NCI-H187 treated with DMSO at 0.1 percent for 48 hours (cell line): ENCODE measurements around the gene ZBTB17.

ENCODE experiments used
- DNase-seq: peaks from one replicate; lab custom pipeline; 2025; lab: John Stamatoyannopoulos, UW

ZBTB17 gene

DNA sequence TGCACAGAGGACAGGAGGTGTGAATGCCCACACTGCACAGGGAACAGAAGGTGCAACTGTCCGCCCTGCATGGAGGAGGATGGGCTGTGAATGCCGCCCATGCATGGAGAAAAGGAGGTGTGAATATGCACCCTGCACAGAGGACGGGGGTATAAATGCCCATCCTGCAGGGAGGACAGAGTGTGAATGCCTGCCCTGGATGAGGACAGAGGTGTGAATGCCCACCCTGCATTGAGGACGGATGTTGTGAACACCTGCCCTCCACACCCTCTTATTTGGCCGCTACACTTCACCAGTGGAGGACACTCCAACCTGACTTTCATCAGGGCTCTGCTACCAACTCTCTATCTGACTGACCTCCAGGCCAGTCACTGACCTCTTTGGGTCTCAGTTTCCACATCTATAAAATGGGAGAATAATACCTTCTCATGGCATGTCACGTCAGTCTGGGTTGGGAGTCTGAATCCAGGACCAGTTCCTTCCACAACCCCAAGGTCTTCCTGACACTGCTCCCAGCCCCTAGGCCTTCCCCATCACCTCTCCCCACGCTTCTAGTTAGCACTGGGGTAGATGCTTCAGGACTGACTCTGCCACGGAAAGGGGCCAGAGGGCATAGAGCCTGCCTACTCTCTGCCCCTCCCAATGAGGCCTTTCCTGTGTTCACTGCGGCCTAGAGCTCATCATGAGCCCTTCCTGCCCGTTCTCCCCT lies 28.4 kb downstream of the ZBTB17 start:
- DNase-seq: no peak

DNA sequence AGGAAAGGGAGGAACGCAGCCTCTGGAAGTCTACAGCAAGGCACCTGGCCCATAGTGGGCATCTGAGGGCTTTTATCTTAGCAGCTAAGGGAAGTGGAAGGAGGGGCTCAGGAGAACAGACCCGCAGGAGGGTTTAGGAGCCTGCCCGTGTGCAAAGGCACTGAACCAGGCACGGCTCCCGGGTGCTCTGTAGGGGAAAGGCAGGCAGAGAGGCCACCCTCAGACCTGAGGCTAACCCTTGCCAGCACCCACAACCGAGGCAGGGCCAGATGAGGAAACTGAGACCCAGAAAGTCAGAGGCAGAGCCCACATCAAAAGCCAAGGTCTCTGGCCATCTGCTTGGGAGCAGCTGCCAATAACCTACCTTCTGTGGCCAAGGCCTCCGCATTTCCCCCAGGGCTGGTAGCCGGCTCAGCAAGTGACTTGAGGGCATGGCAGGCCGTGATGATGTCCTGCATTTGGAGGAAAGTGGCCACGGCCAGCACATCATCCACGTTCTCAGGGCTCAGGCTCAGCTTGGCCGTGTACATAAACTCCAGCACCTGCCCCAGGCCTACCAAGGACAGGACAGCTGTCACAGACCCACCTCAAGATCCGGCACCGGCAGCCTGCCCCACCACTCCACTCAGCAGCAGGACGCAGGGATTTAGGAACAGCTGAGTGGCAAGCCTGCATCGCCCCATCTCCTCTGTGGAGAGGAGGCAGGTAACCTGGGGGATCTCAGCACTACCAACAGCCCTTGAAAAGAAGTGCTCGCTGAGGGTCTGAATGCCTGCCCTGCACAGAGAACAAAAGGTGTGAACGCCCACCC lies 29.1 kb downstream of the ZBTB17 start:
- no peak for DNase-seq

- no peak for DNase-seq
These were observed 30.0 kb downstream of the ZBTB17 start for GRCh38 chr1:15945832-15946448.

GRCh38 chr1:15945011-15945831 lies 30.7 kb downstream of the ZBTB17 start:
- DNase-seq: no peak

DNA sequence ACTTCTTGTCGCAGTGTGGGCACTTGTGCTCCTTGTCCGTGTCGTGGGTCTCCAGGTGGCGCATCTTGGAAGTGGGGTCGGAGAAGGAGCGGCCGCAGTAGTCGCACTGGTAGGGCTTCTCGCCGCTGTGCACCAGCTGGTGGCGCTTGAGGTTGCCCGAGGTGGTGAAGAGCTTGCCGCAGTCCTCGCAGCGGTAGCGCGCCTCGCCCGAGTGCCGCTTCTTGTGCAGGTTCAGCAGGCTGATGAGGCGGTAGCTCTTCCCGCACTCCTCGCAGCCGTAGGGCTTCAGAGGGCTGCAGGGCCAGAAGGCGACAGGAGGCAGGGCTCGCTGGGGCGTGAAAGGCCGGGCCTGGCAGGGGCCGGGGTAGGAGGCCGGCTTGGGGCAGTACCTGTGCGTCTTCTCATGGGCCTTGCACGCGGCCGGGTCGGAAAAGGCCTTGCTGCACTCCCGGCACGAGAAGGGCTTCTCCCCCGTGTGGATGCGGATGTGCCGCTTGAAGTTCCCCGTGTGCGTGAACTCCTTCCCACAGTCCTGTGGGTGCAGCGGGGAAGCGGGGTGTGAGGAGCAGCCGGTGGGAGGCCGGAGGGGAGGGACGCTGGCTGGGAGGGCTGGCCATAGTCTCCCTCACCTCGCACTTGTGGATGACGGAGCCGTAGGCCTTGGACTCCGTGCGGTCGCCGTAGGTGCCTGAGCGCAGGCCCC lies 31.4 kb downstream of the ZBTB17 start:
- DNase-seq: no peak

- no peak for DNase-seq
These were observed 32.0 kb downstream of the ZBTB17 start for GRCh38 chr1:15943992-15944307.

DNA sequence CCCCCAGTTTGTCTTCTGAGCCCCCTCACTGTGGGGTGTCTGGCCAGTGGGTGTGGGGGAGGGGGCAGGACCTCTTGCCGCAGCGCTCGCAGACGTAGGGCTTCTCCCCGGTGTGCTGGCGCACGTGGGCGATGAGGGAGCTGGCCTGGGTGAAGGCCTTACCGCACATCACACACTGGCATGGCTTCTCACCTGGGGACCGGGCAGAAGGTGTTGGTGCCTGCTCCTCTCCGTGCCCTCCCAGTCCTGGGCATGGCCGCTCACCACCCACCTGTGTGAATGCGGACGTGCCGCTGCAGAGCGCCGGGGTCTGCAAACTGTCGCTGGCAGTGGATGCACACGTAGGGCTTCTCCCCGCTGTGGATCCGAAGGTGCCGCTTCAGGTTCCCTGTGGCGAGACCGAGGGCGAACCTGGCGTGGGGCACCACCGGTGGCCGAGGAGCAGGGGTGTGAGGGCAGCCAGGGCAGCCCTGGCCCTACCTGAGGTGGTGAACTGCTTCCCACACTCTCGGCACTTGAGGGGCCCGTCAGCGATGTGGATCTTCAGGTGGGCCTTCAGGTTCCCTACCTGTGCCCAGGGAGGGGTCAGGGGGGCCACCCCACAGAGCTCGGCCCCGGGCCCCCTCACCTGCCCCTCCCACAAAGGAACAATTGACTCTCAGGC lies 32.4 kb downstream of the ZBTB17 start:
- no peak for DNase-seq

DNA sequence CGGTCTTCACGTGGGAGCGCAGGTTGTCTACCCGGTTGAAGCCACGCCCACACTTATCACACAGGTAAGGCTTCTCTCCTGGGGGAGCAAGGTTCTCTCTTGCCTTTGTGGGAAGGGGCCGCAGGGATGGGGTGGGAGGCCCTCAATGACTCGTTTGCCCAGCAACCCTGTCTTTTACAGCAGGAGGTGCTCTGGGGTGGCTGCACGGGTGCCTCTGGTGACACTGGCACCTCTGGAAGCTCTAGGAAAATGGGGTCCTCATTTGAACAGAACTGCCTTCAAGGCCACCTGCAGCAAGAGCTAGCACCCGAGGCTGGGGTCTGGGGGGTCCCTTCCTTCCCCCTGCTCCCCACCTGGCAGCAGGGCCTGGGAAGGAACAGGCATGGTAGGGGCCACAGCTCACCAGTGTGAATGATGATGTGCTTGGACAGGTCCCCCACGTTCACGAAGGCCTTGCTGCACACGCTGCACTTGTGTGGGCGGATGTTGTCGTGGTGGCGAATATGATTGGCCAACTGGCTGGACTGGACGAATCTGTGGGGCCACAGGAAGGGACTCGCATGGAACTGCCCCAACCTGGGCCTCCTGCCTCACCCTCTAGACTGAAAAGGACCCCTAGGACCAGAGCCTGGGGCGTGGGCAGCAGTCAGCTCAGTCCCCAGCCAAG lies 33.1 kb downstream of the ZBTB17 start:
- no peak for DNase-seq

DNA sequence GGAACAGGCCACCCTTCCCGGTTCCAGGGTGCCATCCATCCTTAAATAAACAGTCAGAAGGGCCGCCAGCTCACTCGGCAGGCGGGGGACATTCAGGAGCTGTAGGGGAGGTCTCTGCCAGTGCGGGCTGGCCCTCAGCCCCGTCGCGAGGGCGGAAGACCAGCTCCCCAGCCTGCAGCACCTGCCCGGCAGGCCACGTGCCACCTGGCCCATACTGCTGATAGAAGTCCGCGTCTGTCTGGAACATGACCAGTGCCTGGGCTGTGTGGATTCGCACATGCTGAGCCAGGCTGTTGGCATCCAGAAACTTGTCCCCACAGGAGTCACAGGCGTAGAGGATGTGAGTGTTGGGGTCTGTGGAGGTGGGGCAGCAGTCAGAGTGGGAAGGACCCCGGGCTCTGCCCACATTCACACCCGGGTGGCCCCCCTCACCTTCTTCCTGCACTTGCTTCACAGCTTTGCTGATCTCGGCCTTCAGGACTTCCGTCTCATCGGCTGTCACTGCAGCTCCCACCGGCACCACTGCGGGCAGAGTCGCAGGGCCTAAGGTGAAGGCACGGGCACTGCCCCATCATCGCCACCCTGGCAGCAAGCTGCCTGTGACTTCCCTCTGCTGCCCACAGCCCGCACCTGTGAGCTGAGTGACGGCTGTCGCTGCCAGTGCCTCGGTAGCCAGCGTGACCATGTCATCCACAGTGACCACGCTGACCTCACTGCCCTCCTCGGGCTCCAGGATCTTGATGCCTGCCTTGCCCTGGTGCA lies 33.8 kb downstream of the ZBTB17 start:
- no peak for DNase-seq

DNA sequence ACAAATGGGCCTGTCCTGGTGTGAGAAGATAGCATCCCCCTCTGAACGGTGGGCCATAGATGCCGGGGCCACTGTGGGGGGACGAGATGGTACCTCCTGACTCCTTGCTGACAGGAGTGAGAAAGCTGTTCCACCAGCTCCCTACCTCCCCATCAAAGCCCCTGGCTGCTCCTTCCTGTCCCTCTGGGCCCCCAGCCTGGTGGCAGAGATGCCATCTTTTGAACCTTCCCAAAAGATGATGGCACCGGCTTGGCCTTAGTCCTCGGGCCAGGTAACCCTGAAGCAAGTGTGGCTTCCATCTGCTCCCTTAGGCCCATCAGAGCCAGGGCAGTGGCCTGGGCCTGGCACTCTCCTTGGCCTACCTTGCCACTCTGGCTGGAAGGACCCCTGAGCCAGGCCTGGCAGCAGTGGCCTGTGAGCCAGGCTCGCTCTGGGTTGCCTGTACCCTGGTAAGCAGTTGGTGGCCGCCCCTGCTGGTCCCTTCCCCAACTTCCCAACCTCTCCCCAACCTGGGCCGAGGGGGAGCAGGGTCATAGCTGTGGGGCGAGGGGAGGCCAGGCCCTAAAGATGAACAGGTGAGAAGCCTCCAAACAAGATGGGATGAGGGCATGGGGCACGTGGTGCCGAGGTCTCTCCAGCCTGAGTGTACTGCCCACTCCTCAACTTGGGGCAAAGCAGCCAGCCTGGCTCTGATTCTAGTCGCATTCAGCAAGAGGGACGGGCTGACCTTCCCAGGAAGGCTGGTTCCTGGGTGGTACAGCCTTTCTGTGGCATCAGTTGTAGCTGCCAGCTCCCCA lies 34.7 kb downstream of the ZBTB17 start:
- DNase-seq: no peak

DNA sequence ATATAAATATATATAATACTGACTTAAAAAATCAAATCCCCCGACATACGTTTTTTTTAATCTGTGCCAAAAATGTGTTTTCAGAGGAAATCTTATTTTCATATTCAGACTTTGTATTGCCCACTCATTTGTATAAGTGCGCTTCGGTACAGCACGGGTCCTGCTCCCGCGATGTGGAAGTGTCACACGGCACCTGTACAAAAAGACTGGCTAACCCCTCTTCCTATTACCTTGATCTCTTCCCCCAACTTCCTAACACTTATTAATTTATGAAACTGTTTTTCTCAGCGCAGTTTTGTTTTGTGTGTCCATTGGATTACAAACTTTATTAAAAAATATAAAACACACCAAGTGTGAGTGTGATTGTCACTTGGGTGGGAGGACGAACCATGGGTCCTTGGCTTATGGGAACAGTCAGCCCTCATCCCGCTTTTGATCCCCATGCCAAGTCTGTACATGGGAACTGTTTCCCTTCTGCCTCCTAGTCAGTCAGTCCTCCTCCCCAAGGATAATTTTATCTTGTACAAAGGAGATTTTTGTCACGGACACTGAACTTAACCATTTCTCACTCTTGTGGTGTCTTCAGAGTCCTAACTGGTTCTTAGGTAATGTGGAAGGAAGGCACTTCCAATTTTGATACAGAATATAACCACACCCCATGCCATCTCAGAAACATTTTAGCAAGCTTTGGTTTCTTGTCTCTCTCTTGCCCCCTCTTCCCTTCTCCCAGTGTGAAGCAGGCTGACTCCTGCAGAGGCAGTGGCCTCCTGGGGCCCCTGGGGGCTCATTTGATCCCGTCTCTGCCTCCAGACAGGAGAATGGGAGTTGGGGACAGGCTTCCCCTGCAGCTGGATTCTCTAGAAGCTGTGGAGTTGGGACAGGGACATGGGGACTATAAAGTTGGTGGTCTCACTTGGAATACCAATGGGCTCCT lies 35.5 kb downstream of the ZBTB17 start:
- DNase-seq: no peak

DNA sequence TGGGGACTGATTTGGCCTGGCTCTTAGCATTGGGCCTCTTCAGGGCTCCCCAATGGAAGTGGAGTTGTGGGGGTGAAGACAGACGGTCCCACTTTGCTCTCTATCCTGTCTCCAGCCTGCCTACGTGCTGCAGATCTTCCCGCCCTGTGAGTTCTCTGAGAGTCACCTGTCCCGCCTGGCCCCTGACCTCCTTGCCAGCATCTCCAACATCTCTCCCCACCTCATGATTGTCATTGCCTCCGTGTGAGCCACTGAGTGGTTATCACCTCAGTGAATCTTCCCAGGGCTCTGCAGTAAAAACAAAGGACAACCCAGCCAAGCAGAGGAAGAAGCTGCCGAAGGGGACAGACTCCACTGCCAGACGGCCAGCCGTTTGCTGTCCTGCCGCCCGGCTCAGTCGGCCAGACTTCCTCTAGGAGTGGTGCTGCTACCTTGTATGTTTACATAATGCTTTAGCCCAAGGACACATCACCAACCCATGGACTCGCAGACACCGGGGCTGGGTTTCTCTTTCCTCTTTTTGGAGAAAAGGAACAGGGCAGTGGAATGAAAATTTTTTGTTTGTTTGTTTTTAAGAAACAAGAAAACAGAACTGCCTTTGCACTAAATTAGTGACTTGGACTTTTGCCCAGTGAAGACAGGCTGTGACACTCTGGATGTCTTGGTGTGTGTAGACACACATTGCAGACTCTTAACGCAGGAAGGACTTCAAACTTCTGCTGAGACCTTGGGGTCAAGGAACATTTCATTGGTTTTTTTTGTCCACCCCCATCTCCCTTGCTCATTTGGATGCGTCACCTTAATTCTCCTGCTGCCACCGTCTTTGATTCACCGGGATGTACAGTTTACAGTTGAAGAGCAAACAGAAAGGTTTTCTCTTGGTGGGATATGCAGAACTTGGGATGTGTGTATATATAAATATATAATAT lies 36.5 kb downstream of the ZBTB17 start:
- DNase-seq: no peak

- no peak for DNase-seq
These were observed 37.2 kb downstream of the ZBTB17 start for GRCh38 chr1:15938628-15939161.

- no peak for DNase-seq
These were observed 38.2 kb downstream of the ZBTB17 start for GRCh38 chr1:15937706-15938168.

DNA sequence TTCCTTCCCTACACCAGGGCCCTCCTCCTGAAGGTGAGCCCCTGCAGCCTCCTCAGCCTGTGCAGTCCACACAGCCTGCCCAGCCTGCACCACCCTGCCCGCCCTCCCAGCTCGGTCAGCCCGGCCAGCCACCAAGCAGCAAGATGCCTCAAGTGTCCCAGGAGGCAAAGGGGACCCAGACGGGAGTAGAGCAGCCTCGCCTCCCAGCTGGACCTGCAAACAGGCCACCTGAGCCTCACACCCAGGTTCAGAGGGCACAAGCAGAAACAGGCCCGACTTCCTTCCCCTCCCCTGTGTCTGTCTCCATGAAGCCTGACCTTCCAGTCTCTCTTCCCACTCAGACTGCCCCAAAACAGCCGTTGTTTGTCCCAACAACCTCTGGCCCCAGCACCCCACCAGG lies 38.8 kb downstream of the ZBTB17 start:
- DNase-seq: no peak

- DNase-seq: no peak
These were observed 39.9 kb downstream of the ZBTB17 start for GRCh38 chr1:15936025-15936424.
